Bronchus fibroblast of lung (primary cell): ENCODE measurements around the gene LPA. TPM values are rescaled to one million over a fixed set of nuclear protein-coding genes. Genes with fewer than 3 reads are reported as not detected.

ENCODE experiments used
- total RNA-seq: library from RNA; depleted of rRNA; stranded (reverse); fragments of >200 nt; gene quantifications from 2 replicates; pipeline ENCODE4 v1.2.3, GENCODE V29; 2015

Gene LPA, protein sequence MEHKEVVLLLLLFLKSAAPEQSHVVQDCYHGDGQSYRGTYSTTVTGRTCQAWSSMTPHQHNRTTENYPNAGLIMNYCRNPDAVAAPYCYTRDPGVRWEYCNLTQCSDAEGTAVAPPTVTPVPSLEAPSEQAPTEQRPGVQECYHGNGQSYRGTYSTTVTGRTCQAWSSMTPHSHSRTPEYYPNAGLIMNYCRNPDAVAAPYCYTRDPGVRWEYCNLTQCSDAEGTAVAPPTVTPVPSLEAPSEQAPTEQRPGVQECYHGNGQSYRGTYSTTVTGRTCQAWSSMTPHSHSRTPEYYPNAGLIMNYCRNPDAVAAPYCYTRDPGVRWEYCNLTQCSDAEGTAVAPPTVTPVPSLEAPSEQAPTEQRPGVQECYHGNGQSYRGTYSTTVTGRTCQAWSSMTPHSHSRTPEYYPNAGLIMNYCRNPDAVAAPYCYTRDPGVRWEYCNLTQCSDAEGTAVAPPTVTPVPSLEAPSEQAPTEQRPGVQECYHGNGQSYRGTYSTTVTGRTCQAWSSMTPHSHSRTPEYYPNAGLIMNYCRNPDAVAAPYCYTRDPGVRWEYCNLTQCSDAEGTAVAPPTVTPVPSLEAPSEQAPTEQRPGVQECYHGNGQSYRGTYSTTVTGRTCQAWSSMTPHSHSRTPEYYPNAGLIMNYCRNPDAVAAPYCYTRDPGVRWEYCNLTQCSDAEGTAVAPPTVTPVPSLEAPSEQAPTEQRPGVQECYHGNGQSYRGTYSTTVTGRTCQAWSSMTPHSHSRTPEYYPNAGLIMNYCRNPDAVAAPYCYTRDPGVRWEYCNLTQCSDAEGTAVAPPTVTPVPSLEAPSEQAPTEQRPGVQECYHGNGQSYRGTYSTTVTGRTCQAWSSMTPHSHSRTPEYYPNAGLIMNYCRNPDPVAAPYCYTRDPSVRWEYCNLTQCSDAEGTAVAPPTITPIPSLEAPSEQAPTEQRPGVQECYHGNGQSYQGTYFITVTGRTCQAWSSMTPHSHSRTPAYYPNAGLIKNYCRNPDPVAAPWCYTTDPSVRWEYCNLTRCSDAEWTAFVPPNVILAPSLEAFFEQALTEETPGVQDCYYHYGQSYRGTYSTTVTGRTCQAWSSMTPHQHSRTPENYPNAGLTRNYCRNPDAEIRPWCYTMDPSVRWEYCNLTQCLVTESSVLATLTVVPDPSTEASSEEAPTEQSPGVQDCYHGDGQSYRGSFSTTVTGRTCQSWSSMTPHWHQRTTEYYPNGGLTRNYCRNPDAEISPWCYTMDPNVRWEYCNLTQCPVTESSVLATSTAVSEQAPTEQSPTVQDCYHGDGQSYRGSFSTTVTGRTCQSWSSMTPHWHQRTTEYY (N-terminal part only)
- not detected in 2 replicates for total RNA-seq

DNA sequence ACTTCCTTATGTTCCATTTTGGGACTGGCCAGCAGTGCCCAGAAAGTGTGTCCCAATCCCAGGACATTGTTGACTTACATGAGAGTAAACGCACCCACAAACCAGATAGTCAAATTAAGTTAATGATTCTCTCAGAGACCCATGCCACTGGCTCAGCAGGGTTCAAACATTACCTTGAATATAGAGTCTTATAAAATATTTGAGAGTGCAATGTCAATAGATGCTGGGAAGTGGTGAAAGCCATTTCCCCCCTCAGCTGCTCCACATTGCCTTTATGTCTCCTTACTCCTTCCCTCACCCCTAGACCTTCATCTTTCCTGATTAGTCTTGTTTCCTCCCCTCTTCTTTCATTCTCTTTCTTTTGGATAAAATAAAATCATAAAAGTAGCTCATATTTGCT is at the start of gene LPA:
LPA (minus strand) TSS at position 78 of the 400 bp plus-strand sequence; CDS start at position 17, 61 bp downstream.

DNA sequence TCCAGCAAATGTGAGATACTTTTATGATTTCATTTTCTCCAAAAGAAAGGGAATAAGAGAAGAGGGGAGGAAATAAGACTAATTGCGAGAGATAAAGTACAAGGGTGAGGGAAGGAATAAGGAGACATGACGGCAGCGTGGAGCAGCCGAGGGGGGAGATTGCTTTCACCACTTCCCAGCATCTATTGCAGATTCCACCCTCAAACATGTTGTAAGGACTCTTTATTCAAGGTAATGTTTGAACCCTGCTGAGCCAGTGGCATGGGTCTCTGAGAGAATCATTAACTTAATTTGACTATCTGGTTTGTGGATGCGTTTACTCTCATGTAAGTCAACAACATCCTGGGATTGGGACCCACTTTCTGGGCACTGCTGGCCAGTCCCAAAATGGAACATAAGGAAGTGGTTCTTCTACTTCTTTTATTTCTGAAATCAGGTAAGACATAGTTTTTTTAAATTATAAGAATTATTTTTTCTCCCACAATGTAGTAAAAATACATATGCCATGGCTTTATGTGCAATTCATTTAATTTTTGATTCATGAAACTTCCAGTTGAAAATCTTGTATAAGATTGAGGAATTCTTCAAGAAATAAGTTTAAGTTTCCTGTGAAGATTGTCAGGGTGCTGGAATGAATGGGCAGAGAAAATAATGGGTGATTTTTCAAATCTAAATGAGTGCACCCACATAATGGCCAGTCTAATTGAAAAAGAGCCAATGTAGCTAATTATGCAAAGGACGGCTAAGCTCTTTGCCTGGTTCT is 38.0 kb upstream of the LPA start, which contains the start of gene PLG:
PLG (plus strand) TSS at position 327 of the 763 bp plus-strand sequence; CDS start at position 388, 61 bp downstream.

Other genes starting within 250 kb of the LPA start
- gene PLG, start 38.0 kb upstream of the LPA start, total RNA-seq = not detected in 2 replicates